GM19328 (cell line): Measurements from ENCODE around the gene VCPKMT.
"Not testable (repeated sequence)": the region's sequence is repeated elsewhere in the genome, so short reads cannot be mapped to it uniquely, and the experiment has no call there.

Source experiments
- ATAC-seq: cut with Tn5 transposase; IDR thresholded peaks from one replicate; pipeline ENCODE4 v1.9.1; 2021; ENCODE audit warnings: mild to moderate bottlenecking, moderate library complexity; ENCODE audit not compliant: unreplicated experiment

VCPKMT gene

DNA sequence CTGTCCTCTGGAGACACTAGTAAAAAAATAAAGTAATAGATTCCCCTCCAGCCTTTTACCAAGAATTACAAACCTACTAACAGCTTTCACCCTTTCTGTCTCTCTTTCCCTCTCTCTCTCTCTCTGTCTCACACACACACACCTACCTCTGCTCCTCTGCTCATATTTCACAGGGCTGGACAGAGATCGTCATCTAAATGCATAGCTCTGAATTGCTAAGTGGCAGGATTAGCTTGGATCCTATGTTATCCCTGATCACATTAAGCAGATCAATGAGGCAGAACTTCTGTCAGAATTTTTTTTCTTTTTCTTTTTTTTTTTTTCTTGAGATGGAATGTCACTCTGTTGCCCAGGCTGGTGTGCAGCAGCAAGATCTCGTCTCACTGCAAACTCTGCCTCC, 22.9 kb downstream of the VCPKMT start:
- no peak for ATAC-seq

DNA sequence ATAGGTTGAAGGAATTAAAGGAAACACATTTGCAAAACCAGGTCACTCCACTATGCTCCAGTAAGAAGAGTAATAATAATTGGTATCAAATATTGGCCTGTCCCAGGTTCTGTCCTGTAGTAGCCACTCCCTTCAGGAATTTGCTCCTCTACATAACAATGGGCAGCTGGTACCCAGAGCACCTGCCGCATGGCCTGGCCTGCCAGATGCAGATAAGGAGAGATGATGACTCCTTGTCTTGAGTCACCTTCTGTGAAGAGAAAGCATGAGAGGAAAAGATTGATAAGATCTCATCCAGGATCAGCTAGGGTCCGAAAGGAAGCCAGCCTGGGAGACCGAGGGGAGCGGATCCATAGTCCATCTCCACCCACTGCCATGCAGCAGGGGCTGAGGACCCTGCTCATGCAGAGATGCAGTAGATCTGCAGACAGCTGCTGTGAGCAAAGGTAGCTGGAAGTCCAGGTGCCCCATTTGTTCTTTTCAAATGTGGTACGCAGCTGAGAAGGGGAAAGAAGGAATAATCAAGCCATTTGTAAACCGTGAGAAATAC, 24.3 kb downstream of the VCPKMT start:
- no peak for ATAC-seq

DNA sequence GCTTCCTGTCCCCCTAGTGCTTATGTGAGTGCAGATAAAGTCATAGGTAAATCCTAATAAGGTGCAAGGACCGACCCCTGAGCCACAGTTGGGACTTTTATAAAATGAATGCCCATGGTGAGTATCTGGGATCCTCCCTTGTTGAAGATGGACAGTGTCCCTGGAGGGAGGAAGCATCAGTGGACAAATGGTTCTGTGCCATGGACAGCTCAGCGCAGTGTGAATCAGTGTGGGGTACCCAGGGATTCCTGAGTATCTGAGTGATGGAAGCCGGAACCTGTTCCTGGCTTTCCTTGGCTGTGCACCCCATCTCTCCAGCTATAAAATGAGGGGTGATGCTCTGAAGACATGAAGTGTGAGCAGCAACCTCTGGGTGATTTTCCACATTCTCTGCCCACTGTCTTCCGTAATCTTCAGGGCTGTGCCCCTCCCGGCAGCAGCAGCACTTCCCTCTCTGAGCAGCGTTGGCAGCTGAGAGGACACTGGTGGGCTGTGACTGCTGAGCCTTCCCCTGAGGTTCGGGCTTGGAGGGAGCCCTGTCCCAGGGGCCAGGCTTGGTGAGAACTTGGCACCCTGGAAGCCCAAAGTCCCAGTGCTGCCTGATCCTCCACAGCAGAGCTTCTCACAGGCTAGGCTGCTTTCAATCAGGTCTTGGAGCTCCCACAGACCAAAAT, 25.0 kb downstream of the VCPKMT start:
- ATAC-seq = no peak

DNA sequence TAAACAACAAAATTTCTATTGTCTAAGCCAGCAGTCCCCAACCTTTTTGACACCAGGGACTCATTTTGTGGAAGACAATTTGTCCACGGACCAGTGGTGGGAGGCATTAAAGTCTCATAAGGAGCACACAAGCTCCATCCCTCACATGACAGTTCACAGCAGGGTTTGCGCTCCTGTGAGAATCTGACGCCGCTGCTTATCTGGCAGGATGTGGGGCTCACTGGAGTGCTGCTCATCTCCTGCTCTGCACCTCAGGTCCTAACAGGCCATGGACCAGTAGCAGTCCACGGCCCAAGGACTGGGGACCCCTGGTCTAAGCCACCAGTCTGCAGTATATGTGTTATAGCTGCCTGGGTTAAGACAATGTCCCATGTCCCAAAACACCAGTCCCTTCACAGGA, 27.2 kb downstream of the VCPKMT start:
- no peak for ATAC-seq

DNA sequence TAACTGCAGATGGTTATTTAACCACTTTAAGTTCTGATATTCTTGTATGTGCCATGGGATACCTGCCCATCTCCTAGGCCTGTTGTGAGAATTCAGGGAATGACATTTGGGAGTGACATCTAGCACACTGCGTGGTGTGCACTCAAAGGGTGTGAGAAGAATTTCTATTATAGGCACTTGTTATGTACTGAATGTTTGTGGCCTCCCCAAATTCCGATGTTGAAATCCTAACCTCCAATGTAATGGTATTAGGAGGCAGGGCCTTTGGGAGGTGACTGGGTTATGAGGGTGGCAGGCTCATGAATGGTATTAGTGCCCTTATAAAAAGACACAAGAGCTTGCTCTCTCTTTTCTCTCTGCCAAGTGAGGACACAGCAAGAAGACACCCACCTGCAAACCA, 27.6 kb downstream of the VCPKMT start:
- no peak for ATAC-seq

DNA sequence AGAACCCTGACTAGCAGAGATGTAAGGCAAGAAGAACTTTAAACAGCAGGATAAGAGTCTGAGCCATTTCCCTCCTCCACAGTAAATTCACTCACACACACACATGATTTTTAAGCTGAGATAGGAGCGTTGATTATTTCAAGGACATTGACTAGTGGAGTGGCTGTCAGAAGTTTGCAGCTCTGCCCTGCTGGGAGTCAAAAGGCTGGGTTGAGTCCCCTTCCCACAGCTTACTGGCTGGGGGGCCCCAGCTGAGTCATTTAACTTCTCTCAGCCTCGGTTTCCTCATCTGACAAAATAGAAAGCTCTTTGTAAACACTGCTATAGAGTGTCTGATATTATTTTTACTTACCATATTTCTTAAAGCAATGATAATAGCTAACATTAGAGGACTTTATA, 28.3 kb downstream of the VCPKMT start:
- no peak for ATAC-seq

DNA sequence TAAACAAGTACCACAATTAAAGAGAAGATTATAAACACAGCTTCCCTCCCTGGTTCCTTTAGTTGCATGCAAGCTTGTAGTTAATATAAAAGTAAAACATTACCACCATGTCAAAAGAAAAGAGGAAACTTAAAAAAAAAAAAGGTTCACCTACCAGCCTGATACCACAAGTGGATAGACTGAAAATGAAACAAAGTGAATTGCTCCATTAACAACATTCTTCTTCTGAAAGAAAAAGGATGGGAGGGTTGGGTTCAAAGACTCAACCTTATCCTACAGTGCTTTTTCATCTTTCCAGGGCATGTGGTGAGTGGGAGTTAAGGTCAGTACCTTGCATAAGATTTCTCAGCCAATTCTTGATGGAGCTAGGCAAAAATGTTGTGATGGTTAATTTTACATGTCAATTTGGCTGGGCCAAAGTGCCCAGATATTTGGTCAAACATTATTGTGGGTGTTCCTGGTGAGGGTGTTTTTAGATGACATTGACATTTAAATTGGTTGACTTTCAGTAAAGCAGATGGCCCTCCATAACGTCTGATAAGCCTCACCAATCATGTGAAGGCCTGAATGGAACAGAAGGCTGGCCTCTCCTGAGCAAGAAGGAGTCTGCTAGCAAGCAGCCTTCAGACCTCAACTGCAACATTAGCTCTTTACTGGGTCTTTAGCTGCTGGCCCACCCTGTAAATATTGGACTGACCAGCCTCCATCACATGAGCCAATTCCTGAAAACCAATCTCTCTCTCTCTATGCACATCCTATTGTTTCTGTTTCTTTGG, 28.8 kb downstream of the VCPKMT start:
- no peak for ATAC-seq

DNA sequence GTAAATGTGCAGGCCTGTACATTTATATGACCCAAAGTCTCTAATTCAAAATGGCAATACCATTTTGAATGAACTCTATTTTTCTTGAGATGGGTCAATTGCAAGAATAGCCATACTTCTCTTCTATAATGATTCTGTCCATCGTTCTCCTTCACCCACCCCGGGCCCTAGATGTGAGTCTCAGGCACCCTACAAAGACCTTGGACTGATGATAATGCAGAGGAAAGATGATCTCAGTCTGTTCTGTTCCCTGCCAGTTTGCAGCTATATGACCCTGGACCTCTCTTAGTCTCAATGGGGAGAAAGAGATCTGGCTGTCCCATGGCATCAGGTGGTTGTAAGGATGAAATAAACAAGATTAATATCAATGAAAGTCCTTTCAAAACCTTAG, 30.1 kb downstream of the VCPKMT start:
- ATAC-seq = no peak

DNA sequence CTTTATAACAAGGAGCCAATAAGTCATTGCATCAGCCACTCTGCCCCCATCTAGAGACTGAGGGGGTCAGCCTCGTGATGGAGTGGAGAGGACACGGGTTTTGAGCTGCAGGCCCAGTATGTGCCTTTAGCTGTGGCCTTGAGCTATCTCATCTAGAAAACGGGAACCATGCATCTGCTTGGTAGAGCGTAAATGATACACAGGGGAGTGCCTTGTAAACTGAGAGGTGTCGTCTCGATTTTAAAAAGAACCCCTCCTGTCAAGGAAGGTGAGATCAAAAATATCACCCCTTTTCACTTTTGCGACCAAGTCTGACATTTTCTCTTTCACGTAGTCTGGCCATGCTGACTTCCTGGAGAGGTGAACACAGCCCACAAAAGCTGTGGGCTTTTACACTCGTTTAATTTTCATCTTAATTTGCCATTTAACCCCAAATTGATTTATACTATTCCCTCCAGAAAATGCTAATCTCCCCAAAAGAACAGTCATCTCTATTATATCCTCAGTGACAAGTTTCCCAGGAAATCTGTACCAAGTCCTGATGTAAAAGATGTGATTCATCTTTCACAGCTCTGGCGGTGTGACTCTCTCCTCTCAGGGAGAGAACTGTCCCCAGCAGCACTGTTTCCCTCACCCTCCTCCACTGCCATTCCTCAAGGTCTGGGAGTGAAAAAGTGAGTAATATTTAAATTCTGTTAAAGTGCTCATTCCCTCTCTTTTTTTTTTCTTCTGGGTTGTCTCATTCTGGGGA, 30.6 kb downstream of the VCPKMT start:
- ATAC-seq = peak; percentile 57

DNA sequence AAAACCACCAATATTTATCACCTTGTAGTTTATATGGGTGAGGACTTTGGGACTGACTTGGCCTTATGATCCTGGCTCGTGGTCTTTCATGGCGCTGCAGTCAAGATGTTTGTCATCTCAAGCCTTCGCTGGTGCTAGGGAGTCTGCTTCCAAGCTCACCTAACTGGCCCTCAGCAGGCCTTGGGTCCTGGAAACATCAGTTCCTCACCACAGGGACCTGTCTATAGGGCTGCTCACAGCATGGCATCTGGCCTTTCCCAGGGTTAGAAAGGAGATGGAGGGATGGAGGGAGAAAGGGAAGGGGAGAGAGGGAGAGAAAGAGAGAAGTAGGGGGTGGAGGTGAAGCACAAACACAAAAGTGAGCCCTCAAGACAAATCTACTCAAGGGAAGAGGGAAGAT, 31.7 kb downstream of the VCPKMT start:
- ATAC-seq = no peak

DNA sequence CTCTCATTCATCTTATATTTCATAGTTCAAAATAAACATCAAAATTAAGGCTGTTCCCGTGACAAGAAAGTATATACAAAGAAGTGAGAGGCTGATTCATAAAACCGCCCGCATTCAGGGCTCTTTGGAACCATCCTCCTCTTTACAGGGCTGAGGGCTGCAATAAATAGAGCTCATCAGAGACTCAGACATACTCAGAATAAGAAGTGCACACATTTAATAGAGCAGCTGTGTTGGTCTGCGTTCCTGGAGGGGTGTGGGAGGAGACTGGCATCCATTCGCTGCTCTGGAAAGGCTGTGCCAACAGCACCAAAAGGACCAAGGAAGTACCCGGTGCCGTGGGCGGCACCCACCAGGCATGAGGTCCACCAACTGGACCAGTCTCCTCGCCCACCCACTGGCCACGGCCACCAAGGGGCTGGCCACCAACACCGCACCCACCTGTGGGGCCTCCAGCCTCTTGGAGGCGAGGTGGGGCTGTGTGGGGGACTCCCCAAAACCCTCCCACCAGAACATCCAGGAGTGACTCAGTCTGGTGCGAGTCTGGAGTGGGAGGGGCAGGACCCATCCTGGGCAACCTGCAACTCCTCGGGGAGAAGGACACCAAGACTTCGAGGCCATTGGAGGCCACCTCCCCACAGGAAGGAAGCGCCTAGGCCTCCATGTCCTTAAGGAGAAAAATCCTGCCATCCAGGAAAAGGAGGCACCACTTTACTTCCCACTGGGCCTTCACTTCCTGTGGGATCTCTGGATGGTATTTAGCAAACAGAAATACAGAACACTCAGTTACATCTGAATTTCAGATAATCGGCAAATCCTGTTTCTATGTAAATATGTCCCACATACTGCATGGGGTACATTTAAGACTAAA, 32.7 kb downstream of the VCPKMT start:
- ATAC-seq = peak; percentile 35

DNA sequence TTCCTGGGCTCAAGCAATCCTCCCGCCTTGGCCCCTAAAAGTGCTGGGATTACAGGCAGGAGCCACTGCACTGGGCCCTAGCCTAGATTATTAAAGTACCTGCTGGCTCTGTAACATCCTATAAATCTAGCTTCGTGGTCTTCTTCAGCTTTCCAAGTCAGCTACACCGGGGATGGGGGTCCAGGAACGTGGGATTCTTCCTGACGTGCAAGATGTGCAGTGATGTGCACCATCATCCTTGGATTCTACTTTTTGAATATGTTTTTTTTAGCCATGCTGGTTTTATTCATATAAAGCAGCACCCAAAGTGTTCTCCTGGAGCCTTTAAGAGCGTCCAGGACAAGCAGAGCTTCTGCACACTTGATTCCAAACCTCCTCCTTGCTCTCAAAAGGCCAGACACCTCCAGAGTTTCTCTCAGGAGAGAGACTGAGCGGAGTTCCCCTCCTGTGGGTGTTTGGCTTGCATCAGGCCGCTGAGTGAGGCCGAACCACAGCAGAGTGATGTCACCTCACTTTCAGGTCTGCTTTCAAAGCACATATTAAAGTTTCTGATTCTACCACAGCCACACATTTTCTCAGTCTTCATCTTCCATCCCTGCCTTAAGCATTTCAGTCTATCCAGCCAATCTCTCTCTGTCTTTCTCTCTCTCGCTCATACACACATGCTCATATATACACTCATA, 33.4 kb downstream of the VCPKMT start:
- peak; percentile 53 for ATAC-seq

DNA sequence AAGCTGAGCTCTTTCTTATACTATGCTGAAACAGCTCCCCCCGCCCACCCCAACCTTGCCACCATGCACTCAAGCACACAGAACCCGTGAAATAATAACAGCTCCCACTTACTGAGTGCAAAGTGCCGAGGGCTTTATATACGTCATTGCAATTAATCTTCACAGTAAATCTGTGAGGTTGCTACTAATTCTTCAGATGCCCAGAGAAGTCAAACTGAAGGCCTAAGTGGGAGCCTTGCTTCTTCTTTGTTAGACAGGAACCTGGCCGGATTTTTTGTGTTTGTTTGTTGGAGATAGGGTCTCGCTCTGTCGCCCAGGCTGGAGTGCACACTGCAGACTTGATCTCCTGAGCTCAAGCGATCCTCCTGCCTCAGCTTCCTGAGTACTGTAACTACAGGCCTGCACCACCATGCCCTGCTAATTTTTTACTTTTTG, 34.0 kb downstream of the VCPKMT start:
- ATAC-seq = no peak

DNA sequence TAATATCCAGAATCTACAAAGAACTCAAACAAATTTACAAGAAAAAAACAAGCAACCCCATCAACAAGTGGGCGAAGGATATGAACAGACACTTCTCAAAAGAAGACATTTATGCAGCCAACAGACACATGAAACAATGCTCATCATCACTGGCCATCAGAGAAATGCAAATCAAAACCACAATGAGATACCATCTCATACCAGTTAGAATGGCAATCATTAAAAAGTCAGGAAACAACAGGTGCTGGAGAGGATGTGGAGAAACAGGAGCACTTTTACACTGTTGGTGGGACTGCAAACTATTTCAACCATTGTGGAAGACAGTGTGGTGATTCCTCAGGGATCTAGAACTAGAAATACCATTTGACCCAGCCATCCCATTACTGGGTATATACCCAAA, 37.3 kb downstream of the VCPKMT start:
- not testable (repeated sequence) for ATAC-seq

DNA sequence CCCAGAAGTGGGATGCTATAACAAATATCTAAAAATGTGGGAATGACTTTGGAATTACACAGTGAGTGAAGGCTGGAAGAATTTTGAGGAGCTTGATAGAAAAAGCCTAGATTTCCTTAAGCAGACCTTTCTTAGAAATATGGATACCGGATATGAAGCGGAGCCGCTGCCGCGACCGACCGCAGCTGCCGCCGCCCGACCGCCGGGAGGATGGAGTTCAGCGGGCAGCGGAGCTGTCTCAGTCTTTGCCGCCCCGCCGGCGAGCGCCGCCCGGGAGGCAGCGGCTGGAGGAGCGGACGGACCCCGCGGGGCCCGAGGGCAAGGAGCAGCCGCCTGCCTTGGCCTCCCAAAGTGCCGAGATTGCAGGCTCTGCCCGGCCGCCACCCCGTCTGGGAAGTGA, 42.7 kb downstream of the VCPKMT start:
- not testable (repeated sequence) for ATAC-seq

DNA sequence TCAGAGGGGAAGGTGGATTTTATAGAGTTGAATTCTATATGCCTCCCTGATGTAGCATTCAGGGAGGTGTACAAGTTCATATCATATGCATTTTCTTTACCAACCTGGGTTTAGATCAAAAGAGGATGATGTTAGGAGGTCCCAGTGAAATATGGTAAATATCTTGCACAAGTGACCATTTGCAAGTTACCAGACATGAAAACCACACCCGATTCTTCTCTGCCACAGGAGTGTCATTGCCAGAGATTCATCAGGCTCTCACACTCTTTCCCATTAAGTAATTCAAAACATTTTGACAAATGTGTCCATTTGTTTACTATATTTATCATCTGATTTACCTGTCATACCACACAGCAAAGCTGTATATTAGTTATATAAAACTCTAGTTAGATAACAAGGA, 44.0 kb downstream of the VCPKMT start:
- ATAC-seq = no peak

DNA sequence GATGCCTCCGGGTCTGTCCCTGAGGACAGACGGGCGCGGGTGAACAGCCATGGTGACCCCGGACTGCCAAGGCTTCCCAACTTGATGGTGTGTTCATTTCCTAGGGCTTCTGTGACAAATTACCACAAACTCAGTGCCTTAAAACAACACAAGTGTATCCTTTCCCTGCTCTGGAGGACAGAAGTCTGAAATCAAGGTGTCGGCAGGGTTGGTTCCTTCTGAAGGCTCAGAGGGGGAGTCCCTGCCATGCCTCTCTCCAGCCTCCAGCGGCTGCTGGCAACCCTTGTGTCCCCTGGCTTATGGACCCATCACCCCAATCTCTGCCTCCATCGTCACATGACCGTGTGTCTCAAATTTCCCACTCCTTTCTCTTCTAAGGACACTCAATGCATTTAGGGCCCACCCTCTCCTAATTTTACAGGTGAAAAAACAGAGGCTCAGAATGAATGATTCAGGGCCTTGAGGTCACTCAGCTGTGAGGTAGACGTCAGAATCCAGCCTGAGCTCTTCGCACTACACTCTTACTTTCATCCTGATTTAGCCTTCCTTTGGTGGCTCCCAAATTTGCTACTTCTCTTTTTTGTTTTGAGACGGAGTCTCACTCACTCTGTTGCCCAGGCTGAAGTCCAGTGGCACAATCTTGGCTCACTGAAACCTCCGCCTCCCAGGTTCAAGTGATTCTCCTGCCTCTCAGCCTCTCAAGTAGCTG, 45.4 kb downstream of the VCPKMT start:
- ATAC-seq = no peak

DNA sequence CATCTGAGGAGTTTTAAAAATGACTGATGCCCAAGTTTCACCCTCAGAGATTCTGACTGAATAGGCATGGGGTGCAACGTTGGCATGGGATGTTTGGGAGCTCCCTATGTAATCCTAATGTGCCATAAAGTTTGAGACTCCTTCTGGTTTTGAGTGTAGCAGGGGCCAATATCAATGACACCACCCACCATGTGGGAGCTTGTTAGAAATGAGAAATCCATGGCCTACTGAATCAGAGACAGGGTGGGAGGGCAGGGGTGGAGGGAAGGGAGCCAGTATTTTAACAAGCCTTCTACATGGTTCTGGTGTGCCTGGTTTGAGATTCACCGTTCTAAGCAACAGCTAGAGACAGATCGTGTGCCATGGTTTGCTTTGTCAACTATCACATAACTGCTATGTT, 46.1 kb downstream of the VCPKMT start:
- no peak for ATAC-seq

DNA sequence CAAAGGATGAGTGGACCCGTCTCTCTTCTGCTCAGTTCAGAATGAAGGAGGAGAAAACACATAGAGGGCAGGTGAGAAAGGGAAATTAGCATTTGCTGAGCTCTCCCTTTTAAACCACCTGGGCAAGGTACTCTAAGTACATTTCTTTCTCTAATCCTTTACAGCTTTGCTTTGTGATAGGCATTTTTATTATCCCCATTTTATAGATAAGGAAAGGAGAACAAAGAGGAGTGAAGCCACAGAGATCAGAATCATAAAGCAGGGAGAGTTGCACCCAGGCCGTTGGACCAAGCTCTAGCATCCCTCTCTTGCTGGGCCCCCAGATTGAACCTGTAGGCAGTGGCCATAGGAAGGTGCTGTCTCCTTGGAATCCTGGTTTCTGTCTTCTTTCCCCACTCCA, 47.0 kb downstream of the VCPKMT start:
- no peak for ATAC-seq
